HG02763 (cell line): ENCODE results near the gene ZFYVE26.
"Not testable (repeated sequence)": the region's sequence is repeated elsewhere in the genome, so short reads cannot be mapped to it uniquely, and the experiment has no call there.

ENCODE experiments used
- ATAC-seq: cut with Tn5 transposase; IDR thresholded peaks from one replicate; pipeline ENCODE4 v1.9.1; 2021; ENCODE audit warnings: mild to moderate bottlenecking, moderate library complexity; ENCODE audit not compliant: unreplicated experiment

The ZFYVE26 gene

GRCh38 chr14:67816326-67817002 lies at the start of gene ZFYVE26:
Gene ZFYVE26 (minus strand): TSS chr14:67816590. CDS start chr14:67815963, 627 bp downstream.
- ATAC-seq = peak; percentile 85

DNA sequence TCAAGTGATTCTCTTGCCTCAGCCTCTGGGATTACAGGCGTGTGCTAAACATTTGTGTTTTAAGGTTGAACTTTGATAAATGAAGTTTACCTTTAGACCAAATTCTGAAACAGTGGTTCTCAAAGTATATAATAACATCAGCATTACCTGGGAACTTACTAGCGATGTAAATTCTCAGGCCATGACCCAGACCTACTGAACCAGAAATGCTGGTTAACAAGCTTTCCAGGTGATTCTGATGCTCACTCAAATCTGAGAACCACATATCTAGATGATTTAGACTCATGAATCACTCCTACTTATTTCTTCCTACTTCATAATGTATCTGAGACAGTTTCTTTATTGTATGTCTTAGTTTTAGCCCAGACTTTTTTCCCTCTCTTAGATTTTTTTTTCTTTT lies 46.8 kb upstream of the ZFYVE26 start:
- no peak for ATAC-seq

DNA sequence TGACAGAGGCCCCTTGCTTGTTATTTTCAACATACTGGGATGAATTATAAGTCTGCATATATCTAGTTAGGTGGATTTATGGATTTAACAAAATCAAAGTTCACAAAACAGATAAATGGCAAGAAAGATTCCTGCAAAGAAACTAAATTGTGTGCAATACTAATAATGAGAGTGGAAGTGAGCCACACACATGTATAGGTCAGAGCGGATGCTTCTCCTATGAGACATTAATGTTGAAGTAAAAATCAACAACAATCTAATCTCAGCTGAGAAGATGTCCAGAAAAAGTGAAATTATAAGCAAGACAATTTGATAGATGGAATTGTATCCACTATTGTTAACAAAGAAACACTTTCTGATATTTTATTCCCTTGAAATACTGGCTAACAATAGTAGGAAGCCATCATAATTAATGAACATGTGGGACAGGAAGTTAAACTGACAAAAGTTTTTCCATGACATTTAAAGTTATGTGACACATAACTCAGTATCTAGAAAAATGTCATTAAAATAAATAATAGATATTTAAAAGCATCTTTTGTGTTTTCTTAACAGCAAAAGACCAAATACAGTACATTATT lies 42.9 kb upstream of the ZFYVE26 start:
- no peak for ATAC-seq

GRCh38 chr14:67857778-67858350 lies 41.5 kb upstream of the ZFYVE26 start:
- ATAC-seq = no peak

DNA sequence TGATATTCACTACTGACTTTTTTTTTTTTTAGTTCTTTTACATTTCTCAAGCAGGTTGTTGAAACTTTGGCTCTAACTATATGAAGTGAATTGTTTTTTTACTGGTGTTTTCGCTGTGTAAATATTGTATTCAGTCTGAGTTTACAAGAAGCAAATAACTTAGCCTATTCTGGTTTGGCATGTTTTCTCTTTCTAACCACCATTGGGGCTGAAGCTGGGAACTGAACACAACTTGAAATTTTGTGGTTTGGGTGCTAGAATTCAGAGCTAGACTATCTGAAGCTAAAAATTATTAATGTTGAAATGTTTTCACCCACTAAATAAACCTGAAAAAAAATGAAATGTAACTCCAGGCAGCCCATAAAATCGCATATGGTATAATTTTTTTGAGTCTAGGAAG lies 40.4 kb upstream of the ZFYVE26 start:
- no peak for ATAC-seq

GRCh38 chr14:67853715-67854114 lies 37.3 kb upstream of the ZFYVE26 start:
- no peak for ATAC-seq

DNA sequence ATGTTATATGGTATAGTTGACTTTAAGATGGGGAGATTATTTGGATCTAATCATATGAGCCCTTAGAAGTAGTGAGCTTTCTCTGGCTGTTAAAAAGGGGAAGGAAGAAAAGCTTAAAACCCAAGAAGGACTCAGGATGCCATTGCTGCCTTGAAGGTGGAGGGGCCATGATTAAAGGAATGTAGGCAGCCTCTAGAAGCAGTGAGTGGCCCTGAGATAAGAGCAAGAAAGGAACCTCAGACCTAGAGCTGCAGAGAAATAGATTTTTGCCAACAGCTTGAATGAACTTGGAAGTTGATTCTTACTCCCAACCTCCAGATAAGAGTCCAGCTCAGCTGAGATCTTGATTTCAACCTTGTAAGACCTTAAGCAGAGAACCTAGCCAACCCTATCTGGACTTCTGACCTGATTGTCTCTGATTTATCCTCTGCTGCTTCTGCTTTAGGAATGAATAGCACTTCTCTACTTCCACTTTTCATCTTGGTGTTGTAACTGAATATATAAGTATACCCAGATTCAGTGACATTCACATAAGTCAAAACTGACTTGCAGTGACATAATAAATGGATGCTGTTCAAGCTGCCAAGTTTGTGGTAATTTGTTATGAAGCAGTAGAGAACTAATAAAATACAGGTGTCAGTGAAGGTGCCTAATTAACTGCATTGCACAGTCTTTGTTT lies 36.7 kb upstream of the ZFYVE26 start:
- ATAC-seq = no peak

DNA sequence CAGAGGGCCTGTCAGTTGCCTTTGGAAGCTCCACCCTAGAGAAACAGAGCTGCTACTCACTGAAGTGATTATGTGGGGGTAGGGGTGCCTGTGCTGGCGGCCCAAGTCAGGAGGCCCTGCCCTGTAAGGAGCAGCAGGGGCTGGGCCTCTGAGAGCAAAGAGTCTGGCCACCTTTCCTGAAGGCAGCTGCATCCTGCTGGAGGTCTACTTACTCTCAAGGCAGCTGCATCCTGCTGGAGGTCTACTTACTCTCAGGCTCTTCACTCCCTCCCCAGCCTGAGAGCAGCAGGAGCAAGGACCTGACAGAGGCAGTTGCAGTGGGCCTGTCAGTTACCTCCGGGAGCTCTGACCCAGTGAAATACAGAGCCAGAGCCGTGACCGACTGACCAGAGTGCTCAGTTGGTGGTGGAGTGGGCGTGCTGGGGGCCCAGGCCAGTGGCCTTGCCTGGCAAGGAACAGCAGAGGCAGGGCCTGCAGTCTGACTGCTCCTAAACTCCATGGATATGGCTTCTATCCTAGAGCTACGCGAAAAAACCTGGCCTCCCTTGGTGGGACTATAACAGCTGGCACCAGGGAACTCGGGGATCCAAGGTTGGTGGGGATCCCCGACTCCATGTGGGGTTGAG lies 35.5 kb upstream of the ZFYVE26 start:
- no peak for ATAC-seq

GRCh38 chr14:67850066-67850830 lies 33.9 kb upstream of the ZFYVE26 start:
- no peak for ATAC-seq

- ATAC-seq = no peak
These were observed 29.7 kb upstream of the ZFYVE26 start for GRCh38 chr14:67846029-67846610.

DNA sequence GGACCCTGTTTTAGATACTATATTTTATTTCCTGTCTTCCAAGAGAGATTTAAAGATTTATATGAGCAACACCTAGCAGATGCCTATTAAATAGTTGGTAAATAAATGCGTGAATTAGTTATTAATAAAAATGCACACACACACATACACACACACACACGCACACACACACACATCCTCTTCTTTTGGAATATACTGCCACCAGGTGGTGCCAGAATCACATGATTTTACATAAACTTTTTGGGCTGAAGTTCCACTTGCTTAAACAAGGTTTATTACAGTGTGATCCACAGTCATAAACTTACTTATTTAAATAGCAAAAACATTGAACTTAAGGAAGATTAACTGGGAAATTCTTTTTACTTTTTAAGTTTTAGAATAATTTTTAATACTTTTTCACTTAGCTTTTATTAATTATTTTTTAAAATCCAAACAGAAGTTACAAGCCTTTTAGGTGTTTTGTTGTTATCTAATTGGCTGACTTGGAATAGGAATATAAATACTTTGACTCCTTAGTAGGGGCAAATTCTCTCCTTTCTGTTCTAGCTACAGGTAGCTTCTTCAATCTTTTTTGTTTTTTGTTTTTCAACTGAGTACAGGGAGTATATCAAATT lies 20.7 kb upstream of the ZFYVE26 start:
- ATAC-seq = no peak

DNA sequence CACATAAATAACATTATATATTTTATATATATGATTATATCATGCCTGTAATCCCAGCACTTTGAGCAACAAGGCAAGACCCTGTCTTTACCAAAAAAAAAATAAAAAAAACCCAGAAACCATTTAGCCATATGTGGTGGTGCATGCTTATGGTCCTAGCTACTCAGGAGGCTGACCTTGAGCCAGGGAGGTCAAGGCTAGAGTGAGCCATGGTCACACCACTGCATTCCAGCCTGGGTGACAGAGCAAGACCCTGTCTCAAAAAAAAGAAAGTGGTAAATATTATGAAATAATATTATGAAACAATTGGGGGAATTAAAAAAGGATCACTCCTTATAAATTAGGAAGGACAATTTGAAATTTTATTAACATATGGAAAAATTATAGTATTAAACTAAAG lies 19.2 kb upstream of the ZFYVE26 start:
- ATAC-seq = no peak

DNA sequence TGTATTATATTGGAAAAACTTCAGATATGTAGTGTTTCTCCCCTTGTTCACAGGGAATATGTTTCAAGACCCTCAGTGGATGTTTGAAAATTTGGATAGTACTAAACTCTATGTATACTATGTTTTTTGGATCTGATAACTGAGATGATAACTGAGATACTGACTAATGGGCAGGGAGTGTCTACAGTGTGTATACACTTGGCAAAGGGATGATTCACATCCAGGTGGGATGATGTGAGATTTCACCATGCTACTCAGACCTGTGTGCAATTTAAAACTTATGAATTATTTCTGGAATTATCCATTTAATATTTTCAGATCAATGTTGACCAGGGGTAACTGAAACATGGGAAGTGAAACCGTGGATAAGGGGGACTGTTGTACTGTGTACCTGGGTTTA lies 17.0 kb upstream of the ZFYVE26 start:
- no peak for ATAC-seq

- no peak for ATAC-seq
These were observed 14.7 kb upstream of the ZFYVE26 start for GRCh38 chr14:67831113-67831512.

GRCh38 chr14:67821121-67821520 lies 4.7 kb upstream of the ZFYVE26 start:
- no peak for ATAC-seq

GRCh38 chr14:67820428-67820971 lies 4.1 kb upstream of the ZFYVE26 start:
- no peak for ATAC-seq

DNA sequence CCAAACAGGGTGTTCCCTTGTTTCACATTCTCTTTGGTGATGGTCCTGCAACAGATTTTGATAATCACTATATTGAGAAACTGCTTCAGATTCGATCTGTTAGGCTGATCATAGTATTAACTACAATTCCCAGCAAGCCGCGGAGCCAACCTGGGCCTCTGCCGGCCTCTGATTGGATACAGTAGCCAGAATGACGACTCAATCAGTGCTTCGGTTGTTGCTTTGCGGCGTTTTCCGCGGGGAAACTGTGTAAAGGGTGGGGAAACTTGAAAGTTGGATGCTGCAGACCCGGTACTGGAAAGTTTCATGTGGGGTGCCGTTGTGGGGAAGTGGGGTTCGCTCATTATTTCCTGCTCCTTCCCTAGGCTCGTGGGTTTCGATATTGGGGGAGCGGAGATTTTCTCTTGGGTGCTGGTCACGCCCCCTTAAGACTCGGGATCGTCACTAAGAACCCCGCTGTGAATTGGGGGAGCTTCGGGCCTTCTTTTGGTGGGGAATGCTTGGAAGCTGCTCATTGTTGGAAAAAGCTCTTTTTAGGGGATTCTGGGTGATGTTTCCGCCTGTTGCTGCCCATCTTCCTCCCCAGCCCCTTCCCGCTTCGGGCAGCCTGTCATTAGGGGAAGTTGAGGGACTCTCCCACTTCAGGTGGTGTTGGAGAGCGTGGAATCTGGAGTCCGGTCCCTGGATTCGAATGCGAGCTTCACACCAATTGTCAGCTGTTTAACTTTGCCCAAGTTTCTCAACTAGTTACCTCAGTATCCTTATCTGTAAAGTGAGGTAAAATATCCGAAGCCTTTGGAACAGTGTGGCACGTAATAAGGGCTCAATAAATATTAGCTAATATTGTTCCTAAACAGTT lies 3.4 kb upstream of the ZFYVE26 start, which contains the start of gene RAD51B:
Gene RAD51B, plus strand, starts transcription at position 217 of the 859 bp plus-strand sequence.
- ATAC-seq = peak; percentile 51

DNA sequence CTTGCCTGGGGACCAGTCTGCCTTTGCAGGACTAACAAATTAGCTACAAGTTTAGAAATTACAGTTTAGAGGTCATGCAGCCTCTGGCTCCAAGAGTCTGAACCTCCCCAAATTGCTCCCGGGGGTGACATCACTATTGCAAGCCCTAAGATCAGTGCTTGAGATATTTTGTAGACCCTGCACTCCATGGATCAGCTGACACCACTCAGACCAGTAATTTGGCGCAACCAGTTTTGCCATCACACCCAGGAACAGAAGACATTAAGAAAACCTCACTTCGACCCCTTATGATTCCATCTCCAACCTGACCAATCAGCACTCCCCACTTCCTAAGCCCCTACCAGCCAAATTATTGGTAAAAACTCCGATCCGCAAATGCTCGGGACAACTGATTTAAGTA lies 2.1 kb upstream of the ZFYVE26 start:
- not testable (repeated sequence) for ATAC-seq
